Heart right ventricle (tissue), 16 donors: ENCODE measurements around the gene TNIP3. TPM values are rescaled to one million over a fixed set of nuclear protein-coding genes. Genes with fewer than 3 reads are reported as not detected.
"Not testable (repeated sequence)": the region's sequence is repeated elsewhere in the genome, so short reads cannot be mapped to it uniquely, and the experiment has no call there.

Experiments used
- ATAC-seq, 8 donors: fragments of 200-7000 bp; cut with Tn5 transposase; one replicate each; pipeline ENCODE4 v1.9.1; 2020; ENCODE audit warnings: mild to moderate bottlenecking in 8 of 8, moderate library complexity in 8 of 8, moderate number of reproducible peaks in 1 of 8
- DNase-seq, 2 donors: peaks; one replicate each; pipeline ENCODE4 v3.0.0-alpha.2; 2020
- H3K27ac ChIP-seq, 10 donors: fragments of 200-600 bp; sonication (generic) in 2 of 10; one replicate each; pipeline versions ENCODE4 v1.5.0 to v1.8.0; 2020 to 2022; ENCODE audit warnings: mild to moderate bottlenecking in 3 of 10
- H3K27me3 ChIP-seq, 7 donors: fragments of 200-600 bp; one replicate each; pipeline ENCODE4 v1.8.0; 2021 to 2022; ENCODE audit warnings: mild to moderate bottlenecking in 2 of 7
- H3K36me3 ChIP-seq, 9 donors: fragments of 200-600 bp; sonication (generic) in 1 of 9; one replicate each; pipeline versions ENCODE4 v1.5.0 to v1.8.0; 2020 to 2022; ENCODE audit warnings: mild to moderate bottlenecking in 2 of 9
- H3K4me1 ChIP-seq, 9 donors: fragments of 200-600 bp; sonication (generic) in 1 of 9; one replicate each; pipeline versions ENCODE4 v1.5.0 to v1.8.0; 2020 to 2022; ENCODE audit warnings: mild to moderate bottlenecking in 4 of 9
- H3K4me3 ChIP-seq, 10 donors: fragments of 200-600 bp; sonication (generic) in 2 of 10; one replicate each; pipeline versions ENCODE4 v1.5.0 to v1.8.0; 2020 to 2022; ENCODE audit warnings: mild to moderate bottlenecking in 7 of 10, moderate library complexity in 2 of 10
- H3K9me3 ChIP-seq, 11 donors: fragments of 200-600 bp in 10 of 11; sonication (generic) in 2 of 11; one replicate each; pipeline versions ENCODE4 v1.5.0 to v1.8.0; 2013 to 2022; ENCODE audit warnings: mild to moderate bottlenecking in 2 of 11, control low read depth in 1 of 11, moderate library complexity in 1 of 11
- WGBS, 2 donors: extraction: QIAGEN DNeasy Blood & Tissue Kit; methylation state at CpG; one replicate each; pipeline ENCODE4 v1.1.7; 2013; ENCODE audit warnings: inconsistent platforms in 1 of 2; 5-methylcytosine and 5-hydroxymethylcytosine counted together
- intact Hi-C, 10 donors: fragments of 100-400 bp; cut with DNase I; formaldehyde crosslinking; loops; one replicate each; pipeline versions ENCODE4 v1.11.1 to v1.14.2; 2022
- long read RNA-seq, 3 donors: library from polyadenylated mRNA; unstranded; transcript quantifications; one replicate each; pipeline ENCODE4 v2.0.0, GENCODE V29; 2020 to 2021
- polyA plus RNA-seq, 2 donors: library from polyadenylated mRNA; stranded (reverse); fragments of 200-250 nt; gene quantifications; one replicate each; pipeline ENCODE4 v1.2.3, GENCODE V29; 2013
- total RNA-seq, 10 donors: library from RNA; stranded (reverse); fragmentation: NEBNext Ultra II Directional in 3 of 10; extraction: Animal tissue kit (Norgen Biotek cat#: 25700) in 3 of 10; gene quantifications; one replicate each; pipeline versions ENCODE4 v1.2.1 to v1.2.4, GENCODE V29; 2021 to 2023
- TF ChIP-seq, protein P1 (sequence below), 9 donors: fragments of 200-600 bp; sonication (generic) in 2 of 9; IDR thresholded peaks; one replicate each; pipeline versions ENCODE4 v1.5.0 to v1.8.0; 2021 to 2022; ENCODE audit warnings: antibody characterized with exemption in 9 of 9, mild to moderate bottlenecking in 5 of 9, moderate library complexity in 1 of 9
- donor health status: Arrhythmogenic right ventricular cardiomyopathy.
- donor health status: ischemic (EF 13 %, LVEDD 7.1; RV severe dilation, severe dysfunction).
- donor health status: healthy with polysubstance abuse.
- donor health status: DM: no; HTN: yes; CAD: no.
- donor health status: DM: no; HTN: no; CAD: no.
- donor health status: ischemic (EF 25% LVEDD 6.9; RV normal size, moderate dysfunction).
- donor health status: ischemic (EF 25% LVEDD 5.7; RV mildly dilated, moderate dysfunction).
- donor health status: healthy.
- donor health status: DM: yes; HTN: yes; CAD: no.
- donor health status: Ischemic cardiomyopathy.
- donor health status: ischemic (EF 35%, LVEDD 5.7; RV mildly dilated, moderate dysfunction).
- donor health status: nonischemic (EF 11% LVEDD 7.7; RV severe dilation, severe dysfunction).
- donor health status: DM: yes; HTN: yes; CAD: no.
- donor health status: PGD.
- donor health status: ischemic (EF 29% LVEDD 5.4; RV normal size, mild dysfunction).
- donor health status: nonischemic (EF 23%, LVEDD 6.1; RV moderate dilation, normal function).

Gene TNIP3, protein sequence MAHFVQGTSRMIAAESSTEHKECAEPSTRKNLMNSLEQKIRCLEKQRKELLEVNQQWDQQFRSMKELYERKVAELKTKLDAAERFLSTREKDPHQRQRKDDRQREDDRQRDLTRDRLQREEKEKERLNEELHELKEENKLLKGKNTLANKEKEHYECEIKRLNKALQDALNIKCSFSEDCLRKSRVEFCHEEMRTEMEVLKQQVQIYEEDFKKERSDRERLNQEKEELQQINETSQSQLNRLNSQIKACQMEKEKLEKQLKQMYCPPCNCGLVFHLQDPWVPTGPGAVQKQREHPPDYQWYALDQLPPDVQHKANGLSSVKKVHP
- total RNA-seq (under 1 TPM in 1 of 10 donors, not detected in 9; 0.49 TPM), polyA plus RNA-seq (under 1 TPM in 1 of 2 donors, not detected in 1; 0.04 TPM)
- long read RNA-seq, donor 1 = 0 reads
- long read RNA-seq, donor 2 = 0 reads
- long read RNA-seq, donor 3 = 0 reads

DNA sequence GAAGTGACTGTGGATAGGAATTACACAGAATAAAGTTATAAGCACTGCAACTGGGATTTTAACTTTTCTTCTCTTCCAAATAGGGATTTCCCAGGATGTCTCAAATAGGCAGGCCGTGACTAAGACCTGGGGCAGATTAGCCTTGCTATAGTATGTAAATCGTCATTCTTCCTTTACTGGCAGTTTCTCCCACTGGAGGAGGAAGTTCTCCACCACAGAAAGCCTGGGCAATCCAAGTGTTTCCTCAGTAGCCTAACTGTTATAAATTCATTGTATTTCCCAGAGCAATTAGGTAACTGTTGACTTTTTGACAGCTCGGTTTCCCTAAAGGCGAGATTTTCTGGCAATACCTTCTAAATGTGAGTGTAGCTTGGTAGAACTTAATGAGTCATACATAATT is at the start of gene TNIP3:
TNIP3 (minus strand) TSS at position 31 of the 400 bp plus-strand sequence. CDS start 196 bp downstream, outside the sequence.
- H3K27me3 ChIP-seq = no peaks in the 10 kb centered on the region
- ATAC-seq = no peak
- DNase-seq = no peak
- no peaks in the 10 kb centered on the region for H3K36me3 ChIP-seq
- TF ChIP-seq, protein P1, sequence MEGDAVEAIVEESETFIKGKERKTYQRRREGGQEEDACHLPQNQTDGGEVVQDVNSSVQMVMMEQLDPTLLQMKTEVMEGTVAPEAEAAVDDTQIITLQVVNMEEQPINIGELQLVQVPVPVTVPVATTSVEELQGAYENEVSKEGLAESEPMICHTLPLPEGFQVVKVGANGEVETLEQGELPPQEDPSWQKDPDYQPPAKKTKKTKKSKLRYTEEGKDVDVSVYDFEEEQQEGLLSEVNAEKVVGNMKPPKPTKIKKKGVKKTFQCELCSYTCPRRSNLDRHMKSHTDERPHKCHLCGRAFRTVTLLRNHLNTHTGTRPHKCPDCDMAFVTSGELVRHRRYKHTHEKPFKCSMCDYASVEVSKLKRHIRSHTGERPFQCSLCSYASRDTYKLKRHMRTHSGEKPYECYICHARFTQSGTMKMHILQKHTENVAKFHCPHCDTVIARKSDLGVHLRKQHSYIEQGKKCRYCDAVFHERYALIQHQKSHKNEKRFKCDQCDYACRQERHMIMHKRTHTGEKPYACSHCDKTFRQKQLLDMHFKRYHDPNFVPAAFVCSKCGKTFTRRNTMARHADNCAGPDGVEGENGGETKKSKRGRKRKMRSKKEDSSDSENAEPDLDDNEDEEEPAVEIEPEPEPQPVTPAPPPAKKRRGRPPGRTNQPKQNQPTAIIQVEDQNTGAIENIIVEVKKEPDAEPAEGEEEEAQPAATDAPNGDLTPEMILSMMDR (IDR thresholded peaks at IDR 0.05) = no peak
- intact Hi-C loops = no loop called here
- peaks cover 0 to 18% (median 0%) of the 10 kb centered on the region in 9 donors for H3K4me1 ChIP-seq
- H3K4me3 ChIP-seq = no peak within 1 kb of the TSS
- H3K27ac ChIP-seq = no peak within 1 kb of the TSS
- 71 to 72% methylated on average over 4 of the region's 4 CpGs for WGBS, 2 donors
- no peaks in the 10 kb centered on the region for H3K9me3 ChIP-seq

DNA sequence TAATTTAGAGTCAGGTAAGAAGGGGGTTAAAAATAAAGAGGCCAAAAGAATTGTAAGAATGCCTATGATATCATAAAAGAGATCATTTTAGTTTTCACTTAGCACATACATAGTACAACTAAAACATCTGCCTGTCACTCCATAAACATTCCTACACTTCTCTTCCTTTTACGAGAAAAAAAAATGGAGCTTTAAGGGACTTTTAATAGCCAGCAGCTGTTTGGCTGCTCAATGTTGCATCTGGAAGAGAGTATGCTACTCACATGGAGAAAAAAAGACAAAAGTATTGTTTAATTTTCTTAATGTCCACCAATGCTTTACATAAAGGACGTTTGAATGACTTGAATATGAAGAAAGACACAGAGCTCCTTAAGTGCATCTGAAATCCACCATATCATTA is 48.7 kb upstream of the TNIP3 start:
- DNase-seq (no peak), ATAC-seq (no peak)
- intact Hi-C loops = no loop called here
- Histone ChIP-seq H3K4me3 (no peak overlapping the region), H3K9me3 (peaks cover 0 to 5% (median 0%) of the 10 kb centered on the region in 11 donors), H3K36me3 (no peaks in the 10 kb centered on the region), H3K27me3 (no peaks in the 10 kb centered on the region), H3K27ac (no peak overlapping the region), H3K4me1 (no peaks in the 10 kb centered on the region)
- TF ChIP-seq, protein P1 (IDR thresholded peaks at IDR 0.05) = no peak
- WGBS, 2 donors = 62 to 65% methylated on average over 2 of the region's 2 CpGs

DNA sequence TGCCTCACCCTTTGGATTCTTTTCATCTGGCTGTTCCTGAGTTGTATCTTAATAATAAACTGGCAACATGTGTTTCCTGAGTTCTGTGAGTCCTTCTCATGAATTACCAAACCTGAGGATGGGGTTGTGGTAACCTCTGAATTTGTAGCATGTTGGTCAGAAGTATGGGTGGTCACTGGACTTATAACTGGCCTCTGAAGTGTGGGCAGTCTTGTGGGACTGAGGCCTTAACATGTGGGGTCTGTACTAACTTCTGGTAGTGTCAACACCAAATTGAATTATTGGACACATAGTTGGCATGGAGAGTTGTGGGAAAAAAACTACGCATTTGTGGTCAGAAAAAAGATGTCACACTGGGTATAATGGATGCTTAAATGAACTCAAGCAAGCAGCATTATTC is 45.0 kb upstream of the TNIP3 start:
- no peak overlapping the region for H3K4me3 ChIP-seq
- H3K9me3 ChIP-seq = peaks cover 0 to 5% (median 0%) of the 10 kb centered on the region in 11 donors
- H3K27ac ChIP-seq = no peak overlapping the region
- H3K4me1 ChIP-seq = no peaks in the 10 kb centered on the region
- DNase-seq (no peak), ATAC-seq (no peak)
- peaks cover 0 to 6% (median 0%) of the 10 kb centered on the region in 7 donors for H3K27me3 ChIP-seq
- H3K36me3 ChIP-seq = no peaks in the 10 kb centered on the region
- TF ChIP-seq, protein P1 (IDR thresholded peaks at IDR 0.05) = no peak
- intact Hi-C loops = no loop called here
- 95 to 100% methylated on average over 1 of the region's 1 CpG for WGBS, 2 donors

DNA sequence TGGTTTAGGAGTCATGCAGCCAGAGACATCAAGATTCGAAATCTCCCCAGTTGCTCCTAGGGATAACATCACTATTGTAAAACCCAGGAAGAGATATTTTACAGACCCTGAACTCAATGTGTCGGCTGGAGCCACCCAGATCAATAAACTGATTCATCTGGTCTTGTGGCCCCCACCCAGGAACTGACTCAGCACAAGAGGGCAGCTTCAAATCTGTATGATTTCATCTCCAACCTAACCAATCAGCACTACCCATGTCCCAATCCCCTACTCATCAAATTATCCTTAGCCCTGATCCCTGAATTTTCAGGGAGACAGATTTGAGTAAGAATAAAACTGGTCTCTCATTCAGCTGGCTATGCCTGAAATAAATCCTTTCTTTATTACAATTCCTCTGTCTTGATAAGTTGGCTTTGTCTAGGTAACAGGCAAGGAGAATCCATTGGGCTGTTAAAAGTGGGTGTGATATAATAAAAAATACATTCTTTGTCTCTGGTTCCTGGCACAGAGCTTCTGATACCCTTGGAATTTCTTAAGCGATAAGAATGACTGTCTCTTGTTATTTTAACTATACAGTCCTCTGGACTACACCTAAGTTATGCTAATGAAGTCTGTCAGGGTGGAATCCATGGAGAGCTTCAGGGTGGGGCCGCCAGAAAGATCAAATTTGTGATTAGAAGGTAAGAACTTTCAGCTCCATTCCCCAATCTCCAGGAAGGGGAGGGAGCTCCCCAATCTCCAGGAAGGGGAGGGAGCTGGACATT is 44.3 kb upstream of the TNIP3 start:
- Histone ChIP-seq H3K4me1 (no peaks in the 10 kb centered on the region), H3K4me3 (no peak overlapping the region), H3K27ac (no peak overlapping the region), H3K27me3 (peaks cover 0 to 6% (median 0%) of the 10 kb centered on the region in 7 donors), H3K36me3 (no peaks in the 10 kb centered on the region), H3K9me3 (peaks cover 0 to 5% (median 0%) of the 10 kb centered on the region in 11 donors)
- WGBS, 2 donors = 78 to 80% methylated on average over 4 of the region's 4 CpGs
- intact Hi-C loops = no loop called here
- no peak for ATAC-seq
- TF ChIP-seq, protein P1 (IDR thresholded peaks at IDR 0.05) = no peak
- DNase-seq = no peak

DNA sequence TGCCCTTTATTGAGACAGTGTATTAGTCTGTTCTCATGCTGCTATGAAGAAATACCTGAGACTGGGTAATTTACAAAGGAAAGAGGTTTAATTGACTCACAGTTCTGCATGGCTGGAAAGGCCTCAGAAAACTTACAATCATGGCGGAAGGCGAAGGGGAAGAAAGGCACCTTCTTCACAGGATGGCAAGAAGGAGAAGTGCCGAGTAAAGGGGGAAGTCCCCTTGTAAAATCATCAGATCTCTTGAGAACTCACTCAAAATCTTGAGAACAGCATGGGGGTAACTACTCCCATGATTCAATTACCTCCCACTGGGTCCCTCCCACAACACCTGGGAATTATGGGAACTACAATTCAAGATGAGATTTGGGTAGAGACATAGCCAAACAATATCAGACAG is 41.7 kb upstream of the TNIP3 start:
- H3K27me3 ChIP-seq, H3K36me3 ChIP-seq, ATAC-seq, H3K9me3 ChIP-seq, H3K4me3 ChIP-seq, DNase-seq, H3K27ac ChIP-seq, H3K4me1 ChIP-seq, intact Hi-C loops: not testable (repeated sequence)
- WGBS, 2 donors = 83 to 90% methylated on average over 3 of the region's 3 CpGs
